Measurements from ENCODE around the gene UBA7. TPM values are rescaled to one million over a fixed set of nuclear protein-coding genes. Genes with fewer than 3 reads are reported as not detected.

UBA7 gene
- total RNA-seq, 4 donors from 2014 or later = 50.1 to 87.5 (median 69.3) TPM

DNA sequence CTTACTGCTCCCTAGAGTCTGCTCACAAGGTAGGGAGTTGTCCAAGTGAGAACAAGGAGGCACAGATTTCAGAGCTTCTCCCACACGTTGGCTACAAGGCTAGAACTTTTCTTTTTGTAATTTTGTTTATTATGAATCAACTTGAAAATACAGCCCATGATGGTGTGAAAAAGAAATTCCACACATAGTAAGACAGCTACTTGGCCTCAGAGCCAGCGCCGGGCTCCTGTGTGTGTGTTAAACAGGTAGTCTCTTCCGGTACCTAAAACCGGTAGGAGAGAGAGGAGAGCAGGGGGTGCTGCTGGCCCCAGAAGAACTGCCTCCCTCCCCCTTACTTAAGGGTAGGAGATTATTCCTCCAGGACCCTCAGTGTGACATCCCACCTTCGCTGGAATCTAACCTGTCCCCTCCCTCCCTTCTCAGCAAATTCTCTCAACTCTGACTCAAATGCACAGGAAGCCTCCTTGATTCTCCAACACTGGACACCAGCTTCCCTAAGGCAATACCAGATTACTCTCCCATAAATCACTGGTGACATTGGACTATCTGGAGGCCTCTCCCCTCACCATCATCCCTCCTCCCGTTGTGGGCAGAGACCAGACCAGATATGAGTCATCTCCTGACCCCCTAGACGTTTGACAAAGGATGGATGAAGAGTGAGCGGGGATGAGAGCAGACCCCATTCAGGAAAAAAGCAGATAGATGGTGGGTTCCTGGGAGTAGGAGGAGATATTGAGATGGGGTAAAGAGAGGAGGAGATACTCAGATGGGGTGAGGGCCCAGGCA, 22.9 kb downstream of the UBA7 start:
- DNase-seq = no peak

DNA sequence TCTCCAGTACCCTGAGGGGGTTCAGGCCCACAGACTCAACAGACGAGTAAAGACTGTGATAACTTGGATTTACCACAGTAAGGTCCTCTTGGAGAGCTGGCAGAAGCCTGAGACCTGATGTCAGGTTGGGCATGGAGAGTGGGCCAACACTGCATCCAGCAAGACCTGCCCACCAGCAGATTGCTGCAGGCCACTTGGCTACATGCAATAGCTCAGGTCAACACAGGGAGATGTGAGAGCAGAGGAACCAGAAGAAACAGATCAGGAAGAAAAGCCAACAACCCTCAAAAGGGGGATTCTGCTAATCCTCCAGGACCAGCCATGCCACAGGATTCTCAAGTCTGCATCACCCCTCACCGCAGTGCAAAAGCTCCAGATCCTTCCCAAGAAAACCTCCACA, 25.7 kb downstream of the UBA7 start:
- TF ChIP-seq, protein P1, sequence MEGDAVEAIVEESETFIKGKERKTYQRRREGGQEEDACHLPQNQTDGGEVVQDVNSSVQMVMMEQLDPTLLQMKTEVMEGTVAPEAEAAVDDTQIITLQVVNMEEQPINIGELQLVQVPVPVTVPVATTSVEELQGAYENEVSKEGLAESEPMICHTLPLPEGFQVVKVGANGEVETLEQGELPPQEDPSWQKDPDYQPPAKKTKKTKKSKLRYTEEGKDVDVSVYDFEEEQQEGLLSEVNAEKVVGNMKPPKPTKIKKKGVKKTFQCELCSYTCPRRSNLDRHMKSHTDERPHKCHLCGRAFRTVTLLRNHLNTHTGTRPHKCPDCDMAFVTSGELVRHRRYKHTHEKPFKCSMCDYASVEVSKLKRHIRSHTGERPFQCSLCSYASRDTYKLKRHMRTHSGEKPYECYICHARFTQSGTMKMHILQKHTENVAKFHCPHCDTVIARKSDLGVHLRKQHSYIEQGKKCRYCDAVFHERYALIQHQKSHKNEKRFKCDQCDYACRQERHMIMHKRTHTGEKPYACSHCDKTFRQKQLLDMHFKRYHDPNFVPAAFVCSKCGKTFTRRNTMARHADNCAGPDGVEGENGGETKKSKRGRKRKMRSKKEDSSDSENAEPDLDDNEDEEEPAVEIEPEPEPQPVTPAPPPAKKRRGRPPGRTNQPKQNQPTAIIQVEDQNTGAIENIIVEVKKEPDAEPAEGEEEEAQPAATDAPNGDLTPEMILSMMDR (IDR thresholded peaks at IDR 0.05) = no peak
- TF ChIP-seq POLR2A (IDR thresholded peaks at IDR 0.05) = no peak
- H3K27ac ChIP-seq = no peak overlapping the region
- intact Hi-C loops (cut with DNase I) = loop anchor here (5.0 kb wide), 1 partner anchor 66 kb away; the partner anchor contains the start of gene GMPPB
- DNase-seq = no peak
- no peaks in the 10 kb centered on the region for H3K27me3 ChIP-seq
- WGBS, 2 donors = 92 to 97% methylated on average over 2 of the region's 2 CpGs
- peaks cover 11 to 28% of the 10 kb centered on the region in 2 donors for H3K4me1 ChIP-seq
- H3K36me3 ChIP-seq = no peaks in the 10 kb centered on the region
- no peak overlapping the region for H3K4me3 ChIP-seq (replicated peaks in 1 of 3)
- no peaks in the 10 kb centered on the region for H3K9me3 ChIP-seq

More for the DNA sequence above, 22.9 kb downstream of the UBA7 start:
- Histone ChIP-seq H3K9me3 (no peaks in the 10 kb centered on the region), H3K27me3 (no peaks in the 10 kb centered on the region), H3K27ac (no peak overlapping the region), H3K36me3 (no peaks in the 10 kb centered on the region), H3K4me3 (replicated peaks in 1 of 3) (no peak overlapping the region), H3K4me1 (peaks cover 5 to 9% of the 10 kb centered on the region in 2 donors)
- TF ChIP-seq, protein P1 (IDR thresholded peaks at IDR 0.05) = no peak
- TF ChIP-seq POLR2A (IDR thresholded peaks at IDR 0.05) = no peak
- 69 to 73% methylated on average over 9 of the region's 9 CpGs for WGBS, 2 donors
- intact Hi-C loops (cut with DNase I) = no loop called here

DNA sequence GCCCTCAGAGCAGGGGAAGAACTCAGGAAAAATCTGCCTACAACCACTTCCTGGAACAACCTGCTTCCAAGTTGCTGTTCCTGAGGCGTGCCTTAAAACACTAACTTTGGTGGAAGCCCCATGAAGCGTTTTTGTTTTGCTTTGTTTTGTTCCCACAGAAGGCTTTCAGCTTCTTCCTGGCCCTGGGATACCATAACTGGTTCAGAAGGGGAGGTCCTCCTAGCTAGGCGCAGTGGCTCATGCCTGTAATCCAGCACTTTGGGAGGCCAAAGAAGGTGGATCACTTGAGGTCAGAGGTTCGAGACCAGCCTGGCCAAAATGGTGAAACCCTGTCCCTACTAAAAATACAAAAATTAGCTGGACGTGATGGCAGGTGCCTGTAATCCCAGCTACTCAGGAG, 26.2 kb downstream of the UBA7 start:
- H3K4me1 ChIP-seq = peaks cover 11 to 28% of the 10 kb centered on the region in 2 donors
- DNase-seq = no peak
- TF ChIP-seq, protein P1 (IDR thresholded peaks at IDR 0.05) = no peak
- TF ChIP-seq POLR2A (IDR thresholded peaks at IDR 0.05) = no peak
- no peaks in the 10 kb centered on the region for H3K36me3 ChIP-seq
- intact Hi-C loops (cut with DNase I) = loop anchor here (5.0 kb wide), 1 partner anchor 65 kb away; the partner anchor contains the start of gene GMPPB
- H3K4me3 ChIP-seq (replicated peaks in 1 of 3) = no peak overlapping the region
- peak overlapping the region in 1 of 3 donors; percentile 98 for H3K27ac ChIP-seq
- no peaks in the 10 kb centered on the region for H3K9me3 ChIP-seq
- WGBS, 2 donors = 85 to 89% methylated on average over 5 of the region's 5 CpGs
- no peaks in the 10 kb centered on the region for H3K27me3 ChIP-seq

- DNase-seq = no peak
- intact Hi-C loops (cut with DNase I) = loop anchor here (5.0 kb wide), 1 partner anchor 65 kb away; the partner anchor contains the start of gene GMPPB
- Histone ChIP-seq H3K27ac (peak overlapping the region; percentile 97 to 98 (median 97)), H3K4me3 (replicated peaks in 1 of 3) (no peak overlapping the region), H3K9me3 (no peaks in the 10 kb centered on the region), H3K36me3 (no peaks in the 10 kb centered on the region), H3K4me1 (peaks cover 11 to 28% of the 10 kb centered on the region in 2 donors), H3K27me3 (no peaks in the 10 kb centered on the region)
- TF ChIP-seq, protein P1 (IDR thresholded peaks at IDR 0.05) = no peak
- no peak for TF ChIP-seq POLR2A (IDR thresholded peaks at IDR 0.05)
- WGBS, 2 donors = 75 to 86% methylated on average over 3 of the region's 3 CpGs
Observed at GRCh38 chr3:49787182-49787464, 26.6 kb downstream of the UBA7 start.

Measured in thyroid gland (tissue), 4 donors.